Inferior parietal cortex (tissue), 1 donor: ENCODE data around the gene GALNT2.

Source experiments
- DNase-seq: peaks from one replicate; pipeline ENCODE4 v3.0.0-alpha.2; 2016; ENCODE audit errors: extremely low spot score

GALNT2 gene

GRCh38 chr1:230186003-230186863 lies 119.2 kb downstream of the GALNT2 start:
- DNase-seq: no peak

- DNase-seq: no peak
Observed at GRCh38 chr1:230186874-230187273, 119.8 kb downstream of the GALNT2 start.

- no peak for DNase-seq
Observed at GRCh38 chr1:230187290-230187689, 120.3 kb downstream of the GALNT2 start.

- DNase-seq: no peak
Observed at GRCh38 chr1:230188826-230189225, 121.8 kb downstream of the GALNT2 start.

GRCh38 chr1:230189341-230189740 lies 122.3 kb downstream of the GALNT2 start:
- no peak for DNase-seq

- no peak for DNase-seq
Observed at GRCh38 chr1:230189824-230190223, 122.8 kb downstream of the GALNT2 start.

- peak; percentile 72 for DNase-seq
Observed at GRCh38 chr1:230191079-230191804, 124.2 kb downstream of the GALNT2 start.

GRCh38 chr1:230191855-230192254 lies 124.8 kb downstream of the GALNT2 start:
- no peak for DNase-seq

GRCh38 chr1:230194525-230194924 lies 127.5 kb downstream of the GALNT2 start:
- no peak for DNase-seq

GRCh38 chr1:230195199-230195598 lies 128.2 kb downstream of the GALNT2 start:
- no peak for DNase-seq

- DNase-seq: no peak
Observed at GRCh38 chr1:230196077-230196476, 129.0 kb downstream of the GALNT2 start.

- no peak for DNase-seq
Observed at GRCh38 chr1:230197644-230198567, 130.9 kb downstream of the GALNT2 start.

GRCh38 chr1:230199034-230199433 lies 132.0 kb downstream of the GALNT2 start:
- no peak for DNase-seq

- no peak for DNase-seq
Observed at GRCh38 chr1:230199554-230199953, 132.5 kb downstream of the GALNT2 start.

GRCh38 chr1:230200276-230200675 lies 133.2 kb downstream of the GALNT2 start:
- no peak for DNase-seq

- DNase-seq: no peak
Observed at GRCh38 chr1:230201445-230201844, 134.4 kb downstream of the GALNT2 start.

GRCh38 chr1:230204842-230205241 lies 137.8 kb downstream of the GALNT2 start:
- DNase-seq: no peak

- DNase-seq: no peak
Observed at GRCh38 chr1:230205719-230206198, 138.7 kb downstream of the GALNT2 start.

- DNase-seq: no peak
Observed at GRCh38 chr1:230206207-230206606, 139.2 kb downstream of the GALNT2 start.

- DNase-seq: no peak
Observed at GRCh38 chr1:230206976-230207375, 139.9 kb downstream of the GALNT2 start.

GRCh38 chr1:230207598-230207997 lies 140.6 kb downstream of the GALNT2 start:
- DNase-seq: no peak
